ENCODE results near the gene KLHL6.

- no peak for TF ChIP-seq YY1 (IDR thresholded peaks at IDR 0.05; ENCODE audit: low read depth)
- no peak for TF ChIP-seq CTCF (IDR thresholded peaks at IDR 0.05)
- TF ChIP-seq POLR2AphosphoS5 (IDR thresholded peaks at IDR 0.05; ENCODE audit: low read depth, low read length) = no peak
- TF ChIP-seq MXI1 (IDR thresholded peaks at IDR 0.05; ENCODE audit: low read depth, low read length) = no peak
- TF ChIP-seq EP300 (IDR thresholded peaks at IDR 0.05; ENCODE audit: borderline replicate concordance in 1 of 2, low read depth in 1 of 2, low read length in 1 of 2) = no peak
Observed at GRCh38 chr3:183555541-183556081, at the start of gene KLHL6.

Measured in SK-N-SH (cell line).